Calu3 (cell line): ENCODE results near the gene SLC45A3. TPM values are rescaled to one million over a fixed set of nuclear protein-coding genes. Genes with fewer than 3 reads are reported as not detected.
A peak's percentile ranks its signal among the peaks of the same experiment; 100 is the strongest.

Experiments
- BruUV-seq: library from RNA; stranded (reverse); fragments of 400-500 nt; replicated peaks from 2 replicates; lab custom pipeline; 2021; lab: Mats Ljungman, UMichigan
- CTCF ChIA-PET: fragments of 300-600 bp; sonication (Branson Sonifier 250); formaldehyde crosslinking; loops from one replicate; lab custom pipeline; 2022; ENCODE audit warnings: antibody characterized with exemption; lab: Charles Lee
- DNase-seq: peaks from one replicate; pipeline ENCODE4 v3.0.0; 2022
- H3K27ac Mint-ChIP-seq: one replicate; pipeline ENCODE4 v1.8.0; 2022; ENCODE audit warnings: mixed read lengths; ENCODE audit not compliant: unreplicated experiment
- H3K27me3 Mint-ChIP-seq: one replicate; pipeline ENCODE4 v1.8.0; 2022; ENCODE audit warnings: mixed read lengths; ENCODE audit not compliant: unreplicated experiment
- H3K36me3 Mint-ChIP-seq: one replicate; pipeline ENCODE4 v1.8.0; 2022; ENCODE audit warnings: mild to moderate bottlenecking, moderate library complexity, mixed read lengths; ENCODE audit not compliant: insufficient read depth, unreplicated experiment
- H3K4me1 Mint-ChIP-seq: one replicate; pipeline ENCODE4 v1.8.0; 2022; ENCODE audit warnings: mild to moderate bottlenecking, low read depth, mixed read lengths; ENCODE audit not compliant: unreplicated experiment
- H3K4me3 Mint-ChIP-seq: one replicate; pipeline ENCODE4 v1.8.0; 2022; ENCODE audit warnings: mild to moderate bottlenecking, low read depth, moderate library complexity, mixed read lengths; ENCODE audit not compliant: unreplicated experiment
- H3K9me3 Mint-ChIP-seq: one replicate; pipeline ENCODE4 v1.8.0; 2022; ENCODE audit warnings: low read depth, mixed read lengths; ENCODE audit not compliant: unreplicated experiment
- CTCF ChIP-seq: fragments of 200-600 bp; IDR thresholded peaks from one replicate; pipeline ENCODE4 v1.8.0; 2022; ENCODE audit warnings: antibody characterized with exemption; ENCODE audit not compliant: unreplicated experiment
- intact Hi-C: fragments of 100-400 bp; cut with micrococcal nuclease; formaldehyde crosslinking; loops from one replicate; pipeline ENCODE4 v1.10.0; 2022; ENCODE audit not compliant: unreplicated experiment
- total RNA-seq: library from RNA; stranded (reverse); gene quantifications from 2 replicates; pipeline ENCODE4 v1.2.3, GENCODE V29; 2022

Gene SLC45A3
- total RNA-seq, 1 experiment from 2014 or later = 27.5 TPM

DNA sequence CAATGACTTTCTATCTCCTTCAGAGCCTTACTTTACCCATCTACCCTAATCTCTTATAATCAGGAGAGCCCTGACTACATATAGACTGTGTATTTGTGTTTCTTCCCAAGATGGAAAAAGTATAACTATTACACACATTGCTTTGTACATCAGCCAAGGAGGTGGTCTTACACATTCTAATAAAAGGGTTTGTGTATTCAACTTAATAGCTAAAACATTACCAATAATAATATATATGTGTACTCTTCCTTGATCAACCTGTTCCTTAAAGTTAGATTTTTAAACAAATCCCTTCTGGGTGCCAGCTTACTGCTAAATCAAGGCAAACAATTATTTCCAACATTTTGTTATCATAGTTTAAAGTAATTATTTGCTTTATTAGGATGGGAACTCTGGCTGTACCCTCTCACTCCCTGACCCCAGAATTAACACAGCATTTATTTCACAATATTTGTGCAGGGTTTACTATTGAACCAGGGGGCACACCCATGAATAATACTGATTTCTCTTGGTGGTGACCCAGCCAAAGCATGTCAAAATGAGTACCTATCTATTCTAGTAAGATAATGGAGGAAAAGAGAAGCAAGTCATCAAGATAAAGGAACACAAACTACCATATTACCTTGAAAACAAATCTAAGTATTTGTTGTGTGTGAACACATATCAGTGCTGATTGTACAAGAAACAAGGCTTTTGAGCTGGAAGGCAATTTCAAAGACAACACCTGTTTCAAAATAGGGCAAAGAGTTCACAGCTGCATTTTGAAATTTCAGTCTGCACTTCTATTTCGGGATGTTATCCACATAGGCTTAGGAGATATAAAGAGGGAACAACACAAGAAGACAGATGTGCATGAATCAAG is 30.1 kb upstream of the SLC45A3 start:
- H3K27me3 Mint-ChIP-seq = no peaks in the 10 kb centered on the region
- intact Hi-C loops = loop anchor here (1.0 kb wide), 3 partner anchors 51 to 181 kb away; no protein-coding TSS in a partner anchor
- H3K36me3 Mint-ChIP-seq = peaks cover 68% of the 10 kb centered on the region
- peak overlapping the region; percentile 60 for H3K27ac Mint-ChIP-seq
- no peak for TF ChIP-seq CTCF
- no peak for DNase-seq
- no TSS peak for BruUV-seq
- H3K9me3 Mint-ChIP-seq = no peaks in the 10 kb centered on the region
- peaks cover 16% of the 10 kb centered on the region for H3K4me1 Mint-ChIP-seq
- no peak overlapping the region for H3K4me3 Mint-ChIP-seq
- CTCF ChIA-PET = interaction anchor here (0.9 to 6.3 kb wide), 6 partner anchors 29 to 57 kb away, joined by 3 to 101 read pairs (median 4); no protein-coding TSS in a partner anchor

DNA sequence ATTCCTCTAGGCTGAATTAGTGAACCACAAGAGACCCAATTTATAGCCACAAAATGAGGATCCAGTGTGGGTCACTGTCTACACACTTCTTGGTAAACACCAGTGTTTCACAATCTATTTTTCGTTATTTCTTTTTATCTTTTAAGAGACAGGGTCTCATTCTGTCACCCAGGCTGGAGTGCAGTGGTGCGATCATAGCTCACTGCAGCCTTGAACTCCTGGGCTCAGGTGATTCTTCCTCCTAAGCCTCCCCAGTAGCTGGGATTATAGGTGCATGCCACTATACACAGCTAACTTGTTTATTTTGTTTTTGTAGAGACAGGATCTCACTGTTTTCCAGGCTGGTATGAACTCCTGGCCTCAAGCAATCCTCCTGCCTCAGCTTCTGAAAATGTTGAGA is 29.3 kb upstream of the SLC45A3 start:
- Mint-ChIP-seq H3K4me1 (peaks cover 11% of the 10 kb centered on the region), H3K27ac (no peak overlapping the region), H3K27me3 (no peaks in the 10 kb centered on the region), H3K36me3 (peaks cover 67% of the 10 kb centered on the region), H3K4me3 (no peak overlapping the region), H3K9me3 (no peaks in the 10 kb centered on the region)
- intact Hi-C loops = no loop called here
- BruUV-seq = no TSS peak
- DNase-seq = no peak
- TF ChIP-seq CTCF = no peak
- CTCF ChIA-PET = interaction anchor here (0.9 to 6.3 kb wide), 3 partner anchors 30 to 56 kb away, joined by 3 to 101 read pairs (median 5); no protein-coding TSS in a partner anchor

DNA sequence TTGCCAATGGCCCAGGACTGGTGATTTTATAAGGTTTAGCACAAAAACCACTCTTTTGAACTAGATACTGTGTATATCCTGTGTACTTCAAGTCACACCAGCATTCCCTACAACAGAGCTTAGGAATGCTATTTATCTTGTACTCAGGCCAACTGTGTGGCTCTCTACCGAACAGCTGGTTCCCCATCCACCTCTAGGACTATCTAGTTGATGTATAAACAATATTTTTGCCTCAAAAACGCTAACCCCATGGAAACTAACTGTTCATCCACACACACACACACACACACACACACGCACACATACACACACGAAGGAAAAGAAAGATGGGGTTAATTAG is 28.7 kb upstream of the SLC45A3 start:
- TF ChIP-seq CTCF = no peak
- H3K36me3 Mint-ChIP-seq = peaks cover 70% of the 10 kb centered on the region
- H3K9me3 Mint-ChIP-seq = no peaks in the 10 kb centered on the region
- no peak overlapping the region for H3K27ac Mint-ChIP-seq
- intact Hi-C loops = no loop called here
- CTCF ChIA-PET = interaction anchor here (1.1 to 6.3 kb wide), 2 partner anchors 49 to 268 kb away, joined by 3 to 101 read pairs; no protein-coding TSS in a partner anchor
- BruUV-seq = no TSS peak
- no peaks in the 10 kb centered on the region for H3K27me3 Mint-ChIP-seq
- DNase-seq = no peak
- peaks cover 11% of the 10 kb centered on the region for H3K4me1 Mint-ChIP-seq
- no peak overlapping the region for H3K4me3 Mint-ChIP-seq

- no peak for TF ChIP-seq CTCF
- intact Hi-C loops = no loop called here
- Mint-ChIP-seq H3K4me1 (peaks cover 11% of the 10 kb centered on the region), H3K36me3 (peaks cover 68% of the 10 kb centered on the region), H3K27me3 (no peaks in the 10 kb centered on the region), H3K9me3 (no peaks in the 10 kb centered on the region), H3K27ac (no peak overlapping the region), H3K4me3 (no peak overlapping the region)
- DNase-seq = no peak
- no TSS peak for BruUV-seq
- CTCF ChIA-PET = interaction anchor here (0.5 to 0.8 kb wide), 2 partner anchors 49 to 51 kb away, joined by 4 to 5 read pairs; no protein-coding TSS in a partner anchor
These were observed 26.5 kb upstream of the SLC45A3 start for GRCh38 chr1:205706601-205707502.
